Heart right ventricle (tissue), 16 donors: Measurements from ENCODE around the gene ZRANB1. TPM values are rescaled to one million over a fixed set of nuclear protein-coding genes. Genes with fewer than 3 reads are reported as not detected.

Experiments used
- ATAC-seq, 8 donors: fragments of 200-7000 bp; cut with Tn5 transposase; one replicate each; pipeline ENCODE4 v1.9.1; 2020; ENCODE audit warnings: mild to moderate bottlenecking in 8 of 8, moderate library complexity in 8 of 8, moderate number of reproducible peaks in 1 of 8
- DNase-seq, 2 donors: peaks; one replicate each; pipeline ENCODE4 v3.0.0-alpha.2; 2020
- H3K27ac ChIP-seq, 10 donors: fragments of 200-600 bp; sonication (generic) in 2 of 10; one replicate each; pipeline versions ENCODE4 v1.5.0 to v1.8.0; 2020 to 2022; ENCODE audit warnings: mild to moderate bottlenecking in 3 of 10
- H3K27me3 ChIP-seq, 7 donors: fragments of 200-600 bp; one replicate each; pipeline ENCODE4 v1.8.0; 2021 to 2022; ENCODE audit warnings: mild to moderate bottlenecking in 2 of 7
- H3K36me3 ChIP-seq, 9 donors: fragments of 200-600 bp; sonication (generic) in 1 of 9; one replicate each; pipeline versions ENCODE4 v1.5.0 to v1.8.0; 2020 to 2022; ENCODE audit warnings: mild to moderate bottlenecking in 2 of 9
- H3K4me1 ChIP-seq, 9 donors: fragments of 200-600 bp; sonication (generic) in 1 of 9; one replicate each; pipeline versions ENCODE4 v1.5.0 to v1.8.0; 2020 to 2022; ENCODE audit warnings: mild to moderate bottlenecking in 4 of 9
- H3K4me3 ChIP-seq, 10 donors: fragments of 200-600 bp; sonication (generic) in 2 of 10; one replicate each; pipeline versions ENCODE4 v1.5.0 to v1.8.0; 2020 to 2022; ENCODE audit warnings: mild to moderate bottlenecking in 7 of 10, moderate library complexity in 2 of 10
- H3K9me3 ChIP-seq, 11 donors: fragments of 200-600 bp in 10 of 11; sonication (generic) in 2 of 11; one replicate each; pipeline versions ENCODE4 v1.5.0 to v1.8.0; 2013 to 2022; ENCODE audit warnings: mild to moderate bottlenecking in 2 of 11, control low read depth in 1 of 11, moderate library complexity in 1 of 11
- WGBS, 2 donors: extraction: QIAGEN DNeasy Blood & Tissue Kit; methylation state at CpG; one replicate each; pipeline ENCODE4 v1.1.7; 2013; ENCODE audit warnings: inconsistent platforms in 1 of 2; 5-methylcytosine and 5-hydroxymethylcytosine counted together
- intact Hi-C, 10 donors: fragments of 100-400 bp; cut with DNase I; formaldehyde crosslinking; loops; one replicate each; pipeline versions ENCODE4 v1.11.1 to v1.14.2; 2022
- polyA plus RNA-seq, 2 donors: library from polyadenylated mRNA; stranded (reverse); fragments of 200-250 nt; gene quantifications; one replicate each; pipeline ENCODE4 v1.2.3, GENCODE V29; 2013
- total RNA-seq, 10 donors: library from RNA; stranded (reverse); fragmentation: NEBNext Ultra II Directional in 3 of 10; extraction: Animal tissue kit (Norgen Biotek cat#: 25700) in 3 of 10; gene quantifications; one replicate each; pipeline versions ENCODE4 v1.2.1 to v1.2.4, GENCODE V29; 2021 to 2023
- TF ChIP-seq, protein P1 (sequence below), 9 donors: fragments of 200-600 bp; sonication (generic) in 2 of 9; IDR thresholded peaks; one replicate each; pipeline versions ENCODE4 v1.5.0 to v1.8.0; 2021 to 2022; ENCODE audit warnings: antibody characterized with exemption in 9 of 9, mild to moderate bottlenecking in 5 of 9, moderate library complexity in 1 of 9
- donor health status: Arrhythmogenic right ventricular cardiomyopathy.
- donor health status: ischemic (EF 13 %, LVEDD 7.1; RV severe dilation, severe dysfunction).
- donor health status: healthy with polysubstance abuse.
- donor health status: DM: no; HTN: yes; CAD: no.
- donor health status: DM: no; HTN: no; CAD: no.
- donor health status: ischemic (EF 25% LVEDD 6.9; RV normal size, moderate dysfunction).
- donor health status: ischemic (EF 25% LVEDD 5.7; RV mildly dilated, moderate dysfunction).
- donor health status: healthy.
- donor health status: DM: yes; HTN: yes; CAD: no.
- donor health status: Ischemic cardiomyopathy.
- donor health status: ischemic (EF 35%, LVEDD 5.7; RV mildly dilated, moderate dysfunction).
- donor health status: nonischemic (EF 11% LVEDD 7.7; RV severe dilation, severe dysfunction).
- donor health status: DM: yes; HTN: yes; CAD: no.
- donor health status: PGD.
- donor health status: ischemic (EF 29% LVEDD 5.4; RV normal size, mild dysfunction).
- donor health status: nonischemic (EF 23%, LVEDD 6.1; RV moderate dilation, normal function).

ZRANB1 gene
- total and polyA plus RNA-seq, 12 donors = 13.0 to 33.2 (median 27.5) TPM

- Histone ChIP-seq H3K27me3 (no peaks in the 10 kb centered on the region), H3K36me3 (peaks cover 0 to 11% (median 0%) of the 10 kb centered on the region in 9 donors), H3K9me3 (no peaks in the 10 kb centered on the region), H3K4me1 (peaks cover 7 to 54% (median 43%) of the 10 kb centered on the region in 9 donors), H3K27ac (peak overlapping the region in 6 of 10 donors; percentile 37 to 99 (median 97)), H3K4me3 (peak overlapping the region in 6 of 10 donors; percentile 80 to 92 (median 88))
- TF ChIP-seq, protein P1, sequence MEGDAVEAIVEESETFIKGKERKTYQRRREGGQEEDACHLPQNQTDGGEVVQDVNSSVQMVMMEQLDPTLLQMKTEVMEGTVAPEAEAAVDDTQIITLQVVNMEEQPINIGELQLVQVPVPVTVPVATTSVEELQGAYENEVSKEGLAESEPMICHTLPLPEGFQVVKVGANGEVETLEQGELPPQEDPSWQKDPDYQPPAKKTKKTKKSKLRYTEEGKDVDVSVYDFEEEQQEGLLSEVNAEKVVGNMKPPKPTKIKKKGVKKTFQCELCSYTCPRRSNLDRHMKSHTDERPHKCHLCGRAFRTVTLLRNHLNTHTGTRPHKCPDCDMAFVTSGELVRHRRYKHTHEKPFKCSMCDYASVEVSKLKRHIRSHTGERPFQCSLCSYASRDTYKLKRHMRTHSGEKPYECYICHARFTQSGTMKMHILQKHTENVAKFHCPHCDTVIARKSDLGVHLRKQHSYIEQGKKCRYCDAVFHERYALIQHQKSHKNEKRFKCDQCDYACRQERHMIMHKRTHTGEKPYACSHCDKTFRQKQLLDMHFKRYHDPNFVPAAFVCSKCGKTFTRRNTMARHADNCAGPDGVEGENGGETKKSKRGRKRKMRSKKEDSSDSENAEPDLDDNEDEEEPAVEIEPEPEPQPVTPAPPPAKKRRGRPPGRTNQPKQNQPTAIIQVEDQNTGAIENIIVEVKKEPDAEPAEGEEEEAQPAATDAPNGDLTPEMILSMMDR (IDR thresholded peaks at IDR 0.05) = no peak
- intact Hi-C loops = loop anchor here in 5 of 10 donors (5.0 to 10.0 kb wide), 8 partner anchors 56 to 796 kb away; partner anchors contain the start of genes ABRAXAS2 (in 2 of the 5), CTBP2 (in 1 of the 5) and EDRF1 (in 1 of the 5)
- ATAC-seq = no peak
- no peak for DNase-seq
- WGBS, 2 donors = 74% methylated on average over 3 of the region's 3 CpGs
These were observed 23.0 kb upstream of the ZRANB1 start for GRCh38 chr10:124918906-124919305.

- Histone ChIP-seq H3K27ac (peak overlapping the region in 1 of 10 donors; percentile 45), H3K4me3 (no peak overlapping the region), H3K27me3 (no peaks in the 10 kb centered on the region), H3K36me3 (peaks cover 0 to 11% (median 0%) of the 10 kb centered on the region in 9 donors), H3K9me3 (no peaks in the 10 kb centered on the region), H3K4me1 (peaks cover 7 to 63% (median 54%) of the 10 kb centered on the region in 9 donors)
- TF ChIP-seq, protein P1 (IDR thresholded peaks at IDR 0.05) = no peak
- DNase-seq (no peak), ATAC-seq (no peak)
- intact Hi-C loops = loop anchor here in 2 of 10 donors (10.0 kb wide), 1 partner anchor 54 kb away; no protein-coding TSS in a partner anchor
- WGBS, 2 donors = 63 to 68% methylated on average over 1 of the region's 1 CpG
These were observed 20.7 kb upstream of the ZRANB1 start for GRCh38 chr10:124921261-124921660.

- 84 to 90% methylated on average over 5 of the region's 5 CpGs for WGBS, 2 donors
- TF ChIP-seq, protein P1 (IDR thresholded peaks at IDR 0.05) = no peak
- Histone ChIP-seq H3K4me1 (peaks cover 7 to 65% (median 53%) of the 10 kb centered on the region in 9 donors), H3K9me3 (no peaks in the 10 kb centered on the region), H3K27me3 (no peaks in the 10 kb centered on the region), H3K27ac (peak overlapping the region in 1 of 10 donors; percentile 14), H3K4me3 (no peak overlapping the region), H3K36me3 (peaks cover 0 to 21% (median 0%) of the 10 kb centered on the region in 9 donors)
- ATAC-seq (no peak), DNase-seq (no peak)
- intact Hi-C loops = loop anchor here in 2 of 10 donors (10.0 kb wide), 1 partner anchor 51 kb away; no protein-coding TSS in a partner anchor
These were observed 18.2 kb upstream of the ZRANB1 start for GRCh38 chr10:124923684-124924083.

DNA sequence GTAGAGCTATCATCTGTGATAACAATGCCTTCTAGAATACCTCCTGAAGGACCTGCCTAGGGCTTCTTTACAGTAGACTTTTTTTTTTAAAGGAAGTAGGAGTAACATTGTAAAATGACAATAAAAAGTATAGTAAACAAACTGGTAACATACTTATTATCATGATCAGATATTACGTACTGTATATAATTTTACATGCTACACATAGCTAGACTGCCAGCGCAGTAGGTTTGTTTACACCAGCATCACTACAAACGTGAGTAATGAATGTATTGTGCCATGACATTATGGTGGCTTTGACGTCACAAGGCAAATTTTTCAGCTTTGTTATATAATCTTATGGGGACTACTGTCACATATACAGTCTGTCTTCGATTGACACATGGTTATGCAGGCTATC is 15.4 kb upstream of the ZRANB1 start:
- Histone ChIP-seq H3K4me3 (no peak overlapping the region), H3K9me3 (peaks cover 0 to 2% (median 0%) of the 10 kb centered on the region in 11 donors), H3K4me1 (peaks cover 5 to 48% (median 32%) of the 10 kb centered on the region in 9 donors), H3K27ac (no peak overlapping the region), H3K36me3 (peaks cover 0 to 21% (median 0%) of the 10 kb centered on the region in 9 donors), H3K27me3 (no peaks in the 10 kb centered on the region)
- DNase-seq (no peak), ATAC-seq (no peak)
- intact Hi-C loops = loop anchor here in 2 of 10 donors (10.0 kb wide), 1 partner anchor 48 kb away; no protein-coding TSS in a partner anchor
- TF ChIP-seq, protein P1 (IDR thresholded peaks at IDR 0.05) = no peak
- 89 to 94% methylated on average over 5 of the region's 5 CpGs for WGBS, 2 donors
